HG02588 (cell line): ENCODE data around the gene NGB.

Experiments used
- ATAC-seq: cut with Tn5 transposase; IDR thresholded peaks from one replicate; pipeline ENCODE4 v1.9.1; 2021; ENCODE audit warnings: mild to moderate bottlenecking, moderate library complexity; ENCODE audit not compliant: unreplicated experiment

The NGB gene

GRCh38 chr14:77265561-77266335 is 5.3 kb downstream of the NGB start:
- no peak for ATAC-seq

- ATAC-seq: no peak
Observed at GRCh38 chr14:77265187-77265515, 5.9 kb downstream of the NGB start.

- no peak for ATAC-seq
Observed at GRCh38 chr14:77264466-77265186, 6.4 kb downstream of the NGB start.

- ATAC-seq: no peak
Observed at GRCh38 chr14:77260631-77261030, 10.4 kb downstream of the NGB start.

GRCh38 chr14:77260199-77260598 is 10.8 kb downstream of the NGB start:
- ATAC-seq: no peak

GRCh38 chr14:77259025-77259715 is 11.8 kb downstream of the NGB start:
- no peak for ATAC-seq

- ATAC-seq: no peak
Observed at GRCh38 chr14:77258566-77258965, 12.4 kb downstream of the NGB start.

GRCh38 chr14:77257700-77258099 is 13.3 kb downstream of the NGB start:
- no peak for ATAC-seq

GRCh38 chr14:77256694-77257093 is 14.3 kb downstream of the NGB start:
- no peak for ATAC-seq

- no peak for ATAC-seq
Observed at GRCh38 chr14:77253333-77254190, 17.4 kb downstream of the NGB start.

GRCh38 chr14:77251870-77252269 is 19.1 kb downstream of the NGB start:
- no peak for ATAC-seq

GRCh38 chr14:77250927-77251326 is 20.1 kb downstream of the NGB start:
- no peak for ATAC-seq

- no peak for ATAC-seq
Observed at GRCh38 chr14:77249286-77249685, 21.7 kb downstream of the NGB start.

GRCh38 chr14:77248666-77249065 is 22.3 kb downstream of the NGB start:
- no peak for ATAC-seq

- no peak for ATAC-seq
Observed at GRCh38 chr14:77246784-77247183, 24.2 kb downstream of the NGB start.

- no peak for ATAC-seq
Observed at GRCh38 chr14:77245820-77246219, 25.2 kb downstream of the NGB start.

GRCh38 chr14:77243853-77244252 is 27.2 kb downstream of the NGB start:
- no peak for ATAC-seq

GRCh38 chr14:77242752-77243151 is 28.3 kb downstream of the NGB start:
- ATAC-seq: no peak

- no peak for ATAC-seq
Observed at GRCh38 chr14:77241955-77242354, 29.1 kb downstream of the NGB start.

GRCh38 chr14:77240336-77240915 is 30.6 kb downstream of the NGB start:
- ATAC-seq: no peak

- ATAC-seq: no peak
Observed at GRCh38 chr14:77239412-77239811, 31.6 kb downstream of the NGB start.
